NCI-H2227 (cell line): ENCODE measurements around the gene FRMD4A.
"Not testable (repeated sequence)": the region's sequence is repeated elsewhere in the genome, so short reads cannot be mapped to it uniquely, and the experiment has no call there.

Experiments
- DNase-seq: peaks from one replicate; lab custom pipeline; 2025; ENCODE audit not compliant: unreplicated experiment; lab: John Stamatoyannopoulos, UW

FRMD4A gene

DNA sequence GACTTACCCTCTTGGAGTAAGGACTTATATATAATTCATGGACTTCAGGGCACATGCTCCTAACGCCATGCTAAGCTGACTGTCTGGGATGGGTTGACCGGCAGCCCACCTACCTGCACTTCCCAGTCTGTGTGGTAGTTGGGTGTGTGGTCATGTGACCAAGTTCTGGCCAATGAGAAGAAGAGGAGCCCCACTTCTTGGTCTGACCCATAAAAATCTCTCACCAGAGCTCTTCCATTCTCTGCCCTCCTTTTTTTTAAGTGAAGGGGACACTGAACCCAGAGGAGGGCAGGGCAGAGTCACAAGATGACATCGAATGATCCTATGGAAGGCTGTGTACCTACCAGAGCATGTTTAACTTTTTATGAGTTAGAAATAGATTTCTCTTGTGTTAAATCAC lies 370.1 kb downstream of the FRMD4A start:
- no peak for DNase-seq

DNA sequence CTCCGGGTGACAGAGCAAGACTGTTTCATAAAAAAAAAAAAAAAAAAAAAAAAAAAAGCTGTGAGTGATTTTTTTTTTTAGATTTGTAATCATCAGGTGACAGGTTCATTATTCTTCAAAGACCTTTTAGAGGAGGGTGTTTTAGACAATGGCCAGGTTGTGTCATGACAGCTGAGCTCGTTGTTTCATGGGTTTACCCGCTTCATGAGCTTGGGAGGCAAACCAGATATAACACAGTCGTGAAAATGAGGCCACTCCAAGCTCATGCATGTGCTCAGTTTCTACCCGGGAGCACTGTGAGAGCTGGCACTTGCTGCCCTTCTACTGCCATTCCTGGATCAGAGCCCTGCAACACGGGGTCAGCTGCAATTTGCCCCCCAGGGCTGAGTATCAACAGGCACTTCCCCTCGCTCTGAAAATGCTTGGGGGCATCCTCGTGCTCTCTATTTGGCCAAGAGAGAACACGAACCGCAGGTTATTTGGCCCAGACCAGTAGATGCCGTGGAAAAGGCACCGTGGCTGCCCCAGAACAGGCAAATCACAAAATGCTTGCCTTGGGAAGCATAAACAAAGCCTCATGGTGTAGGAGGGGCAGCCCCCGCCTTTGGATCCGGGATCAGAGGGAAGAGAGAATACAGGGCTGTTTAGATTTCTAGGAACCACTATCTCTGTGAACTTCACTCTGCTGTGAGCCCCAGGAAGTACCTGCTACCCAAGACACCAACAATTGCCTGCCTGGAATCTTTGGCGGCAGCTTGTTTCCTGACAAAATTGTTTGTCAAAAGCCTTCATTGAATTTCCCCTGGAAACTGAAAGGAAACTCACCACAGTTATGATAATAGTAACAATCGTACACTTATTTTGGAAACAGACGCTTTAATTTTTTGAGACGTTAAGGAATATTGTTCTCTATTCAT lies 371.0 kb downstream of the FRMD4A start:
- DNase-seq, result no peak

DNA sequence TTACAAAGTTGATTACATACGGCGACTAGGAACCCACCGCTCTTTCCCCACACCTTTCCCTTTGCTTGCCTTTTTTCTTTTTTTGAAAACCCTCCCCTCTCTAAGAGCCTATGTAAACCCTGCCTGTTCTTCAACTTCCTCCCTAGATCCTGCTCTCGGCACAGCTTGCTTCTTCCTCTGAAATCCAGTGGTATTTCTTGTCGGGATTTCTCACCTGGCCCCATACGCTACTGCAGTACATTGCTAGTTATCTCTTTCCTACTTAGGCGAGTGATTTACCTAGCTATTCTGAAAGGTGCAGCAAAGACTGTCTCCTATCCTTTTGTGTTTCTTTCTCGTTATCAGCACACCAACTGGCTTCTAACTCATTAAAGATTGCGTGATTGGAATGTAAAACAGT lies 372.9 kb downstream of the FRMD4A start:
- DNase-seq, result no peak

DNA sequence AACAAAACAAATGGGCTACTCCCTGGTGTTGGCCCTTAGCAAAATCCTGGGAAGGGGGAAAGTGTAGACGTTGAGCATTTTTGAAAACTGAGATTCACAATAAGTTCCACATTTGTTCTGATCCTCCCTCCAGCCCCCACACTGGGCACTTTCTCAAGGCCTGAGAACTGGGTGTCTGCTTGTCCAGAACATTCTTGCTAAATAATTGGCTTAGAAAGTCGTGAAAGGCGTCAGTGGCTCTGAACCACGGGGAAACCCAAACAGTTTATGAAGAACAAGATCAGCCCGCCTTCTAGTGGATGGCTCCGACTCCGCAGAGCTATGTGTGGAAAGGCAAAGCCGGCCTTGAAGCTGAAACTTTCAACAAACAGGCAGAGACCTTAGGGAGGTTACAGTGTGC lies 373.9 kb downstream of the FRMD4A start:
- DNase-seq, result no peak

DNA sequence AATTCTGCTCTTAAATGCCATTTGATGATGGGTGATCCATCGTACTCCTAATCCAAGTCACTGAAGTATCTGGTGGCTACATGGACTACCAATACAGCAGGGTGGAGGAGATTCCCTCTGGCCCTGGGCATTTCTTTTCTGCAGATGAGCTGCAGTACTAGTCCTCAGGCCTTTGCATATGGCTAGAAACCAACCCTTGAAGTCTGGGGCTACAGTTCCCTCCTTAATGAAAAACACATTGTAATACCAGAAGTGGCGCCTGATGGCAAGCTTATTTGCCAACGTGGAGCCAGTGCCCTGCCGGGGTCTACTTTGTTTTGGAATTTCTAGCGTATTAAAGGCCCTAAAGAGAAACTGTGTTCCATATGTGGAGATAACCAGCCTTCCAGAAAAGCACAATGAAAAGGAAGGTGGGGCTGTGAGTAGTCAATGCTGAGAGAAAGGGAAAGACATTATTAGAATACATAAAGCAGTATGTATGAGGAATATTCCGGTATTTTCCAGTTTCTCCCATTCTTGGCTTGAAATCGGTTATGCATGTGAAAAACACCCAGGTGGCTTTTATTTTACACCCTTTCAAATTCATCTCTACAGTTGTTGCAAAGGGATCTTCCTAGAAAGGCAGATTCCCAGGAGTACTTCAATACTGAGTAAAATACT lies 375.2 kb downstream of the FRMD4A start:
- DNase-seq, result no peak

DNA sequence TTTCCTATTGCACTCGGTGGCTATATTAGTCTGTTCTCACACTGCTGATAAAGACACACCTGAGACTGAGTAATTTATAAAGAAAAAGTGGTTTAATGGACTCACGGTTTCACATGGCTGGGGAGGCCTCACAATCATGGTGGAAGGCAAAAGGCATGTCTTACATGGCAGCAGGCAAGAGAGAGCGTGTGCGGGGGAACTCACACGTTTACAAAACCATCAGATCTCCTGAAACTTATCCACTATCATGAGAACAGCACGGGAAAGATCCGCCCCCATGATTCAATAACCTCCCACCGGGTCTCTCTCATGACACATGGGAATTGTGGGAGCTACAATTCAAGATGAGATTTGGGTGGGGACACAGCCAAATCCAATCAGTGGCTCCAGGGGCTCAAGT lies 376.5 kb downstream of the FRMD4A start:
- DNase-seq, result not testable (repeated sequence)

DNA sequence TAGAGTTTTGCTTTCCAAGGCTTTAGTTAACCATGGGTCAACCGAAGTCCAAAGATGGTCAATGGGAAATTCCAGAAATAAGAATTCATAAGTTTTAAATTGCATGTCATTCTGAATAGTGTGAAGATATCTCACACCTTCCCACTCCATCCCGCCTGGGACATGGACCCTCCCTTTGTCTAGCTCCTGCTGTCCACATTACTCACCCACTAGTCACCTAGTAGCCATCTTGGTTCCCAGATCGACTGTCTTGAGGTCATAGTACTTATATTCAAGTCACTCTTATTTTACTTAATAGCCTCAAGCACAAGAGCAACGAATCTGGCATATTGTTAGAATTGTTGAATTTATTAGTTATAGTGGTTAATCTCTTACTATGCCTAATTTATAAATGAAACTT lies 377.4 kb downstream of the FRMD4A start:
- no peak for DNase-seq

DNA sequence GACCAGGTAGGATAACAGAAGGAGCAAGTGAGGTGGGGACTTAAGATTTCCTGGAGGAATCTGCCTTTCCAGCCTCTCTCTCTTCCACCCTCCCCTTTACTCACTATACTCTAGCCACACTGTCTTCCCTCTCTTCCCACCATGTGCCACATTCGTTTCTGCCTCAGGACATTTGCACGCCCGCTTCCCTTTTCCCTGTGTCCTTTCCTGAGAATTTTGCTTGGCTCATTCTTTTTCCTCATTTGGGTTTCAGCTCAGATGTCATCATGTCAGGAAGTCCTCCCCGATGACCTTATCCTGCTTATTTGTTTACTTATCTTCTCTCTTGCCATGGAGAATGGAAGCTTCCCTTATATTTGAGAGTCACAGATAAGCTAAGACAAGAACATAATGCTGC lies 380.2 kb downstream of the FRMD4A start:
- no peak for DNase-seq

DNA sequence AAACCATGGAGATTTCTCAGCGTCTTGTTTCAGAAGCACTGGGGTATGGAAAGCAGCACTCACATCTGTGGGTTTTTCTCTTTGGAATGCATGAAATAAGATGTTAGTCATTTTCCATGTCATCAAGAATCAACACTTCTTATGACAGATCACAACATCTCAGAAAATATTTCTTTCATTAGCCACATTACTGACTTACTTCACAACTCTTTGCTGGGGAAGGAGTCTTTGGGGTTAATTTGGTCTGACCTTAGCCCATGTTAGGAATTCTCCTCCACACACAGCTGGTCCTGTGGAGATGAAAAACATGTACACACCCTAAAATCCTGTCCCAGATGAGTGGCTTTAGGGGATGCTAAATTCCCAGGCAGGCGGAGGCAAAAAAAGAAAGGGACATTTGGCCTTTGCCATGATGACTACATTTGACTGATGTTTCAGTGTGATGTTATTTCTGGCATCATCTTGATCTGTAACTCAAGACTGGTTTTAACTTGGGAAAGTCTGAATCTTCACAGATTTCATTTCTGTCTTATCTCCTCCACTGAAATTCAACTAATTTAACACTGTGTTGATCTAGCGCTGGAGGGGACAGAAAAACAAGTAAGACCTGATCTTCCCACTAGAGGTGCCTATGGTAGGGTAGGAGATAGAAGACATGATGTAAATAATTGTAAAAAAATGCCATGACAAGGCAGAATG lies 380.7 kb downstream of the FRMD4A start:
- DNase-seq, result no peak

DNA sequence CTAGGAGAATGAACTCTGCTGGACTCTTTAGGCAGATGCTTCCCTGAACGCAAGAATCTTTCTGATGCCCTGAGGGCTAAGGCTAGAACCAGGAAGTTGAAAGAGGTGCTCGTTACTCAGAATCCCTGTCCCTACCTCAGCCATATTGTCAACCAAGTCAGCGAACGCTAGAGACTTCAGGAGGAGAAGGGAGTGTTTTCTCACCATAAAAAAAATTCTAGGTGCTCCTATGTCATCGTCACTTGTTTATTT lies 384.6 kb downstream of the FRMD4A start:
- DNase-seq, result no peak

DNA sequence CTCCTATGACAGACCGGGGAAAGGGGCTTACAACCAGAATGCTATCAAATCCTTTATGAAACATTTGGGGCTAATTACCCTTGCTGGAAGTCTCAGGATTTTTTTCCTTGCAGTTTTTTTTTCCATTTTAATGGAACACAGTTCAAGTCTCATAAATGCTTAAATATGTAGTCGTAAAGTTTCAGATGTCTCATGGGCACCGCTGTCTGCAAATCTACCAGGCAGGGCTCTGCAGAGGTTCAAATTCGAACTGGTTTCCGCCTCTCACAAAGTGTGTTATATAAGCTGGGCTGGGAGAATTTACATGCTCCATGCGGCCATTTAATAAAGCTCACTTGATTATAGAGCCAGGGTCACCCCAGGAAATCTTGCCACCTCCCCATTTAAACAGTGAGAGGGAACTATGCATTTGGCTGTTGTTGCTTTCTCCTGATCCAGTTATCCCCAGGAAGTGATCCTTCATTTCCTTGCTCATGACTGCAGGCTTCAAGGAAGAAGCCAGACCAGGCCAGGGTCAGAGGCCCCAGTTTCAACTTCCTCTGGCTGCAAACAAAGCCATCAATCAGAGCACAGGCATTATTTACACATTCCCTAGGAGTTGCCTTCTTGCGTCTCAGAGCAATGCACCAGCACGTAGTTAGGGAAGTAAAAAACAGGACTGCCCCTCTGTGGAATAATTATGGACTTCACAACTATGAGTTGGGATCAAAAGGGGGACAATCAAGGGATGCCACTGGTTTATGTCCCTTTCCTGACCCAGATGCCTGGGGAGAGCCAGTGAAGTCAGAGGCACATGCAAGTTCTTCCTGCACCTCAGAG lies 385.1 kb downstream of the FRMD4A start:
- DNase-seq, result no peak

DNA sequence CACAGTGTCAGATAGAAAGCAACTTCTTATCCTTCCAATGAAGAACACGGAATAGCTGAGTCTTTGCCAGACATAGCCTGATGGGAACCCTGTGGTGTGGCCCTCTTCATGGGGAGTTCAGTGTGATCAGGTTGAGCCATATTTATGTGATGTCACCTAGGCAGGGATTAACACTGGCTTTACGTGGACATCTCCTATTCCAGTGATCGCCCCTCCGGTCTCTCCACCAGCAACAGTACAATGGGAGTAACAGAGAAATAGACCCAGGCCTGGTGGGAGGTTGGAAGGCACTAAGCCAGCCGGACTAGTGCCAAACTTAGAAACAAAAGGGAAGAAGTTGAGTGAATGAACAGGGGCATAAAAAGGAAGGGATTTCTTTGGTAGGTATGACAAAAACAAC lies 385.9 kb downstream of the FRMD4A start:
- no peak for DNase-seq

DNA sequence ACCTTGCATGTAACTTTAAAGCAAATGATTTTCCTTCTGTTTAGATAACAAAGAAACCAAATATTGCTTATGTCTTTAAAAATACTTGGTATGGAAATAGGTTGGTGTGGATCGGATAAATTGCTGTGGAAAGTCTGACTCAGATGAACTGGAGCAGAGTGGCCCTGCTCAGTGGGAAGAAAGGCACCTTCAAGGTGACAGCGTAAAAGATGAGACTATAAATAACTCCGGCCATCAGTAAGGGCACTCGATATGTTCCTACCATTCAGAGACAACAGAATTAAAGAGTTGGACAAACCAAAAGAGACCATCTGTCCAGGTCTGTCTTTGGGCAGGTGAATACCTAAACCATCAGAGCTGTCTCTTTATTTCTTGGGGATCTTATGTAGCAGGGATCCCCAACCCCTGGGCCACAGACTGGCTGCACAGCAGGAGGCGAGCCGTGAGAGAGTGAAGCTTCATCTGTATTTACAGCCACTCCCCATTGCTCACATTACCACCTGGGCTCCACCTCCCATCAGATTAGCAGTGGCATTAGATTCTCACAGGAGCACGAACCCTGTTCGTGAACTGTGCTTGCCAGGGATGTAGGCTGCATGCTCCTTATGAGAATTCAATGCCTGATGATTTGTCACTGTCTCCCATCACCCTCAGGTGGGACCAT lies 386.9 kb downstream of the FRMD4A start:
- DNase-seq, result no peak

DNA sequence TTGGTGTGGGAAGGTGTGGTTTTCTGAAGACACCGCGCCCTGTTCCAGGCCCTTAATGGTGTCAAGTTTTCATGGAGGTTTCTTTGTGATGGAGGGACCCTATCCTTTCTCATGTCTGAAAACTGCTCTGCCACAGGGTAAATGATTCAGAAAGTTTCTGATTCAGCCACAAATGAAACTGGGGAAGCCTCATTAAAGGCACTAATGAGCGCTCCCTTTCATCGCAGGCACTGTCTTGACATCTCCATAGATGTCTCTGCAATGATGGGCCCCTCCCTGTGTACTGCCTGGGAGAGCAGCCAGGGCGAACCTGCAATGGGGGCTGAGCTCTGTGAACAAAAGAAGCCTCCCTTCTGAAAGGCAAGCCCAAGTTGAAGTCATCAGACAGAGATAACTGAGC lies 388.7 kb downstream of the FRMD4A start:
- no peak for DNase-seq

DNA sequence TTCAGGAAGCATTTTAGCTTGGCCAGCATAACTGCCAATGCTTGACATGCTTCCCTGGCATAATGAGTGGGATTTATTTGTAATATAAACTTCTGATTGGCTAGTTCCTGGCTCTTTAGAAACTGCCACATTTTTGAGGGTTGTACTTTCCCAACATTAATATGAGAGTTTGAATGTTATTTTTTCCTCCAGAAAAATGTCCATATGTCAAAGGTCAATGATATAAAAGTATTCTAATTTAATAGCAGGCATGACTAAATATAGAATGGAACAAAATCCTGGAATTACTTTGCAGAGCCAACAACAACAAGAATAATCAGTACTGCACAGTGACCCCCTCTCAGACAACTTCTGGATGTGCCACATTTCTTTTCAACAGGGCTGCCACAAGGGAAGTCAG lies 391.3 kb downstream of the FRMD4A start:
- DNase-seq, result no peak

DNA sequence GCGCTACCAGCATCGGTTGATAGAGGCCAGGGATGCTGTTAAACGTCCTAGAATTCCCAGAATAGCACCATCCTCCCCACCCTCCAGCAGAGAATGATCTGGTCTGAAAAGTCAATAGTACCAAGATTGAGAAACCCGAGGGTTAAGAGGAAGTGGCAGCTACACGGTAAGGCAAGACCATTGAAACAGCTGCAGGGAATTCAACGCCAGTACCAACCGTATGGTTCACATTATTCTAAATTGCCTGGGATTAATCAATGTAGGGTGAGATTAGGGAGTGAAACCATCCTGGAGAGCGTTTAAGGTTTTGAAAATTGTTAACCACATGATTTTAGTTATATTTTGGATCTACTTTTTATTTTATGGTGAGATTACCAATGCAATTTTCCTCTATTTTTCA lies 391.8 kb downstream of the FRMD4A start:
- DNase-seq, result no peak

DNA sequence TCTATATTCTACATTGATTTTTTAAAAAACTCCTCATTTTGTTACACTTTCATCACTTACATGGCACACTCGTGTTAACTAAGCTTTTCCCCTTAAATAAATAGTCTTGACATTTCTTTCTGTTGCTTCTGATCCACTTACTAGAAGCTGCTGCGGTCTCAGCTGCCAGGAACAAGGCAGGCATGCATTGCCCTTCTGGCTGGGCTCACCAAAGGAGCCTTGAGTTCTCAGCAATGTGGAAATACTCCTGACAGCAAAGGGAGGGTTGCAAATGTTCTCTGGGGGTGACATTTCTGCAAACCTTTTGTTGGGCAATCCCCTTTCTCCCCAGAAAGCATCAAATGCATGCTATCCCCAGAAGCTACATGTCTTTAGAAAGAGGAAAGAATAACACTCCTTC lies 393.9 kb downstream of the FRMD4A start:
- no peak for DNase-seq

DNA sequence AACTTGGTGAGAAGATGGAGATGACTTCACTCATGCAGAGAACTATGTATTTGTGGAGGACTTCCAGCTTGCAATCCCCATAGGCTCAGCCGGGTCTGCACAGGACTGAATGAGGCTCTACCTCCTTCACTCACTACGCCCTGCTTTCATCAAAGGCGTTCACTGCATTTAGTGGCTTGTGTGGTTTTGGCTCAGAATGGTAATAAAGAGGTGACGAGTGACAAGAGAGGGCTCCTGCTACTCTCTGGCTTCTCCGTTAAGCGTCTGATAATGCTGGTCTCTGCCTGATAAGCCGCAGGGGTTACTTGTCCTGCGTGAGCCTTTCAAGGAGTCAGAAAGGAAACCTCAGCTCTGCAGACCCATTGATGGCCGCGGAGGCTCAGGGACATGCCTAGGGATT lies 400.6 kb downstream of the FRMD4A start:
- DNase-seq, result no peak

DNA sequence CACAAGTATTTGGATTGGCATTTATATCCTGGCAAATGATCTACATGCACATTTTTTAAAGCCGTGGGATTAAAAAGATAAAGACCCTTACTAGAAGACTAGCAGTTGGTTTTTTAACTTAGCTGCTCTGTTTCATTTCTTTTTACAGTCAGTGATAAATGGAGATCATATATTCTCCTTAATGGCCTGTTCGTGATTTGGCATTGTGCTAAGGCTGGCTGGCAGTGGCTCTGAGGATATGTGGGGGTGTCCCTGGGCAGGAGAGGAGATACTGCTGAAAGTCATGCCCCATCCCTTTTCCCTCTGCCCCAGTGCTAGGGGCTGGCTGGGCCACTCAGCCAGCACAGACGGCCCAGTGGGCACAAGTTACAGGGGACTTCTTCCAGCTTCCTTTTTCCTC lies 402.3 kb downstream of the FRMD4A start:
- DNase-seq, result no peak

DNA sequence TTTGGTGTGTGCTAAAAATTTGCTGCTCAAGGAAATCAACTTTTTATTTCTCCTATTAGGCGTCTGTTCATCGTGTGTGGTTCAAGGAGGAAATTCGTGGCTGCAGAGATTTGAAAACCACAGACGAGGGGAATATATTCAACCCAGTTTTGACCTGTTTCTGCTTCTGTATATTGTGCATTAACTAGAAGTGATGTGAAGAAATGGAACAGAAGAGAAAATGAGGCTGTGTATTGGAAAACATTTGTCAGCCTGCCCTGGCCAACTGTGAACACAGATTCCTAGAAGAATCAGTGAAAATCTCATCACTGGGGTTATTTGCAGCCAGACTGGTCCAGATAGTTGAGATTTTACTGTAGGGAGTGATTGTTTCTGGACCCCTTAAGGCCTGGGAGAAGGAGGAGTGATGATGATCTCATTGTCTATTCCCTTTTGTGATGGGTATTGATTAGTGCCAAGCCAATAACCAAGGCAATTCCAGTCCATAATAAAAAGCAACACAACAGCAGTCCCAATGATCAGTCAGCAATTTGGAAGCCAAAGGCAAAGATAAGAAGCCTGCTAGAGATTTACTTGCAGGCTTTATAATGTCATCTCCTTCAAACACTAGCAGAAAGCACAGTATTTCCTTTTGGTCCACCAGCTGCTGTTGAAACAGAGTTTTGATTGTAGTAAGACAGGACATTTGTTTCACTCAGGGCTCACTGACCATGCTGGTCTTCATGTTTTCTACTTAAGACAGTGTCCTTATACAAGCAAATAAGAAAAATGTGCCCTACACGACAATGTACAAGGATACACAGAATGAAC lies 404.5 kb downstream of the FRMD4A start:
- no peak for DNase-seq
